ENCODE measurements around the gene TMEM242. TPM values are rescaled to one million over a fixed set of nuclear protein-coding genes. Genes with fewer than 3 reads are reported as not detected.

Gene TMEM242
- total and polyA plus RNA-seq, 2 donors (not counting 3 experiments of a cell fraction or from before 2014, with no cell fraction given) = 5.3 to 15.5 TPM

DNA sequence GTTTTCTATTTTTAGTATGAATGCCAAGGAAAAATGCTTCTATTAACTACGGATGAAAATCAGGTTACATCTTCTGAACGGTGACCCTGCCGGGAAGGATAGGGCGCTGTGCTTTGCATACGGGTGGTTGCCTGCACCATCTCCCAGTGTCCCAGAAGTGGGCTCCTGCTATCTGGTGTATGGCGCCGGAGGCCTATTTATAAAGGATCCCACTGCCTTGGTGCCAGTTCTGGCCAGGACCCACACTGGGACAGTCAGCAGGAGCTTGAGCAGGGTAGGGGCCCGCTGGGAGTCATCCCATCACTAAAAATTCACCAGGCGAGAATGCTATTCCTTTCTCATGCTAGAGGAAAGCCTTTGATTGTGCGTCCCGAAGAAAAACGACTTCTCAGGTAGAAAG lies 22.9 kb downstream of the TMEM242 start:
- H3K79me2 ChIP-seq (ENCODE audit: control insufficient read depth, insufficient read depth, low read length) = peaks cover 1% of the 10 kb centered on the region
- dilution Hi-C loops (cut with MboI; ENCODE audit: extremely low pct_ligation_motif_present, low sequenced_read_pairs) = no loop called here
- intact Hi-C loops (cut with micrococcal nuclease) = no loop called here
- no peak for DNase-seq (ENCODE audit: low read depth, low spot score)
- ChIA-PET POLR2A (no interaction called here), CTCF (interaction anchor here (4.2 kb wide), 1 partner anchor 12 kb away, joined by 13 read pairs; no protein-coding TSS in a partner anchor)
- no peak overlapping the region for H3K4me3 ChIP-seq (replicated peaks in 1 of 3; ENCODE audit: insufficient read depth in 1 of 3, low read depth in 1 of 3, low read length in 3 of 3)
- BruUV-seq (replicated peaks) = no TSS peak
- no peak overlapping the region for H2AFZ ChIP-seq (ENCODE audit: low read depth, low read length)
- H3K36me3 ChIP-seq (ENCODE audit: control insufficient read depth in 2 of 2, extremely low read depth in 1 of 2, insufficient read depth in 2 of 2, low read length in 2 of 2) = no peaks in the 10 kb centered on the region
- no peaks in the 10 kb centered on the region for H3K9me3 ChIP-seq (replicated peaks; ENCODE audit: control insufficient read depth, insufficient read depth, low read length)
- no peak overlapping the region for H3K4me2 ChIP-seq (ENCODE audit: insufficient read depth, low read length)
- H4K20me1 ChIP-seq (replicated peaks; ENCODE audit: control insufficient read depth, extremely low read depth, insufficient read depth, low read length) = no peaks in the 10 kb centered on the region
- no peak for TF ChIP-seq POLR2AphosphoS5 (IDR thresholded peaks at IDR 0.05; ENCODE audit: insufficient read depth, low read depth, low read length)
- no peak for TF ChIP-seq MYC (IDR thresholded peaks at IDR 0.05; ENCODE audit: low read depth, low read length)
- TF ChIP-seq, protein P1, sequence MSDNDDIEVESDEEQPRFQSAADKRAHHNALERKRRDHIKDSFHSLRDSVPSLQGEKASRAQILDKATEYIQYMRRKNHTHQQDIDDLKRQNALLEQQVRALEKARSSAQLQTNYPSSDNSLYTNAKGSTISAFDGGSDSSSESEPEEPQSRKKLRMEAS (IDR thresholded peaks at IDR 0.05; ENCODE audit: insufficient read depth, insufficient read length) = no peak
- TF ChIP-seq EZH2 (IDR thresholded peaks at IDR 0.05; ENCODE audit: borderline replicate concordance, low read depth, low read length, severe bottlenecking) = no peak
- TF ChIP-seq GATA2 (IDR thresholded peaks at IDR 0.05; ENCODE audit: insufficient read depth, insufficient read length, low read depth, low read length) = no peak
- TF ChIP-seq, protein P2, sequence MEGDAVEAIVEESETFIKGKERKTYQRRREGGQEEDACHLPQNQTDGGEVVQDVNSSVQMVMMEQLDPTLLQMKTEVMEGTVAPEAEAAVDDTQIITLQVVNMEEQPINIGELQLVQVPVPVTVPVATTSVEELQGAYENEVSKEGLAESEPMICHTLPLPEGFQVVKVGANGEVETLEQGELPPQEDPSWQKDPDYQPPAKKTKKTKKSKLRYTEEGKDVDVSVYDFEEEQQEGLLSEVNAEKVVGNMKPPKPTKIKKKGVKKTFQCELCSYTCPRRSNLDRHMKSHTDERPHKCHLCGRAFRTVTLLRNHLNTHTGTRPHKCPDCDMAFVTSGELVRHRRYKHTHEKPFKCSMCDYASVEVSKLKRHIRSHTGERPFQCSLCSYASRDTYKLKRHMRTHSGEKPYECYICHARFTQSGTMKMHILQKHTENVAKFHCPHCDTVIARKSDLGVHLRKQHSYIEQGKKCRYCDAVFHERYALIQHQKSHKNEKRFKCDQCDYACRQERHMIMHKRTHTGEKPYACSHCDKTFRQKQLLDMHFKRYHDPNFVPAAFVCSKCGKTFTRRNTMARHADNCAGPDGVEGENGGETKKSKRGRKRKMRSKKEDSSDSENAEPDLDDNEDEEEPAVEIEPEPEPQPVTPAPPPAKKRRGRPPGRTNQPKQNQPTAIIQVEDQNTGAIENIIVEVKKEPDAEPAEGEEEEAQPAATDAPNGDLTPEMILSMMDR (IDR thresholded peaks at IDR 0.05; ENCODE audit: extremely low read depth in 1 of 2, insufficient read depth in 1 of 2, low read depth in 1 of 2, low read length in 2 of 2) = no peak
- TF ChIP-seq POLR2A (IDR thresholded peaks at IDR 0.05; ENCODE audit: low read depth, low read length) = no peak
- peaks cover 14% of the 10 kb centered on the region for H3K4me1 ChIP-seq (ENCODE audit: control insufficient read depth, extremely low read depth, insufficient read depth, low read length)
- no peak for FAIRE-seq
- H3K27ac ChIP-seq (ENCODE audit: insufficient read depth, low read depth, low read length) = no peak overlapping the region
- H3K27me3 ChIP-seq (ENCODE audit: control insufficient read depth in 2 of 2, insufficient read depth in 2 of 2, low read length in 2 of 2) = no peaks in the 10 kb centered on the region
- H3K9ac ChIP-seq (replicated peaks; ENCODE audit: extremely low read depth, insufficient read depth, low read length) = no peak overlapping the region
- no peaks in the 10 kb centered on the region for H3K9me1 ChIP-seq (replicated peaks; ENCODE audit: control insufficient read depth, extremely low read depth, insufficient read depth, low read length)

Data from endothelial cell of umbilical vein (primary cell).